GM12878 (cell line): ENCODE measurements around the gene ATP6V0D1. TPM values are rescaled to one million over a fixed set of nuclear protein-coding genes. Genes with fewer than 3 reads are reported as not detected.

Source experiments
- CBX3 ChIP-seq: fragments of 200-600 bp; sonication (generic); IDR thresholded peaks from 2 replicates; pipeline ENCODE4 v1.6.1; 2016; ENCODE audit warnings: low read depth, borderline replicate concordance
- CHD2 ChIP-seq: IDR thresholded peaks from 2 replicates; pipeline ENCODE4 v1.6.1; 2011; ENCODE audit warnings: low read depth, low read length, improper control_type of control experiment, borderline replicate concordance
- ESRRA ChIP-seq: IDR thresholded peaks from 2 replicates; pipeline ENCODE4 v1.6.1; 2012; ENCODE audit warnings: mild to moderate bottlenecking, low read length, improper control_type of control experiment
- JUNB ChIP-seq: IDR thresholded peaks from 2 replicates; pipeline ENCODE4 v1.6.1; 2016; ENCODE audit warnings: antibody characterized with exemption, mild to moderate bottlenecking
- JUND ChIP-seq: IDR thresholded peaks from 2 replicates; pipeline ENCODE4 v1.6.1; 2012; ENCODE audit warnings: low read depth, mild to moderate bottlenecking, low read length, improper control_type of control experiment, moderate library complexity
- LARP7 ChIP-seq: fragments of 450-650 bp; IDR thresholded peaks from 2 replicates; pipeline ENCODE4 v1.6.1; 2017; ENCODE audit warnings: mild to moderate bottlenecking
- MEF2B ChIP-seq: fragments of 450-650 bp; IDR thresholded peaks from 2 replicates; pipeline ENCODE4 v1.6.1; 2018; ENCODE audit warnings: mild to moderate bottlenecking, moderate library complexity; ENCODE audit not compliant: partially characterized antibody, poor library complexity, severe bottlenecking
- NKRF ChIP-seq: fragments of 450-650 bp; conservative IDR thresholded peaks from 2 replicates; pipeline ENCODE4 v1.6.1; 2017; ENCODE audit warnings: mild to moderate bottlenecking, moderate library complexity
- PBX3 ChIP-seq: IDR thresholded peaks from 2 replicates; pipeline ENCODE4 v1.6.1; 2011; ENCODE audit warnings: mild to moderate bottlenecking, low read depth, low read length, moderate library complexity; ENCODE audit not compliant: insufficient replicate concordance
- POLR2AphosphoS5 ChIP-seq: IDR thresholded peaks from 2 replicates; pipeline ENCODE4 v1.6.1; 2011; ENCODE audit warnings: mild to moderate bottlenecking, low read length, inconsistent platforms
- RAD21 ChIP-seq: IDR thresholded peaks from 2 replicates; pipeline ENCODE4 v1.6.1; 2011; ENCODE audit warnings: mild to moderate bottlenecking, low read depth, low read length, moderate library complexity; ENCODE audit not compliant: insufficient read depth
- REST ChIP-seq: IDR thresholded peaks from 2 replicates; pipeline ENCODE4 v1.6.1; 2012; ENCODE audit warnings: mild to moderate bottlenecking, low read depth, low read length
- RUNX3 ChIP-seq: IDR thresholded peaks from 2 replicates; pipeline ENCODE4 v1.6.1; 2012; ENCODE audit warnings: low read length, inconsistent platforms
- USF1 ChIP-seq: IDR thresholded peaks from 2 replicates; pipeline ENCODE4 v1.6.1; 2011; ENCODE audit warnings: borderline replicate concordance, low read depth, mild to moderate bottlenecking, moderate library complexity, mixed read lengths, low read length; ENCODE audit not compliant: insufficient read depth; ENCODE audit errors: extremely low read length
- WRNIP1 ChIP-seq: IDR thresholded peaks from 2 replicates; pipeline ENCODE4 v1.6.1; 2011; ENCODE audit warnings: low read depth, low read length, improper control_type of control experiment, borderline replicate concordance
- YY1 ChIP-seq: IDR thresholded peaks from 2 replicates; pipeline ENCODE4 v1.6.1; 2011; ENCODE audit warnings: low read depth, mild to moderate bottlenecking, low read length
- ZBTB11 ChIP-seq: fragments of 450-650 bp; formaldehyde crosslinking; IDR thresholded peaks from 2 replicates; pipeline ENCODE4 v1.5.0; 2022; ENCODE audit warnings: mild to moderate bottlenecking, missing genetic modification characterization
- polyA plus RNA-seq, 11 experiments: library from polyadenylated mRNA; depleted of rRNA in 4 of 11; unstranded in 6 of 11; stranded (reverse) in 5 of 11; fragments of >200 nt; fragmentation: Nextera tagmentation in 4 of 11; fragmentation: Illumina TruSeq in 1 of 11; extraction: Ambion mirVana in 4 of 11; extraction: Trizol in 1 of 11; gene quantifications; 1 replicate in 1 of 11; 2 replicates in 10 of 11; pipeline versions ENCODE4 v1.2.1 to v1.2.3, GENCODE V29; 2011 to 2016; ENCODE audit warnings: inconsistent platforms in 2 of 11, missing spikeins in 2 of 11, low read depth in 1 of 11
- total RNA-seq, 4 experiments: library from RNA; depleted of rRNA in 3 of 4; stranded (reverse); fragments of >200 nt in 3 of 4; fragmentation: Illumina TruSeq in 1 of 4; extraction: Trizol in 1 of 4; gene quantifications; 2 replicates each; pipeline versions ENCODE4 v1.2.1 to v1.2.3, GENCODE V29; 2013 to 2021

Gene ATP6V0D1
- total and polyA plus RNA-seq, 10 of the 15 experiments (the other 5 are each of a cell fraction or from before 2014, with no cell fraction given) = 28.1 to 141 (median 70.3) TPM

- TF ChIP-seq JUND (no peak), ZBTB11 (no peak), JUNB (no peak), MEF2B (no peak), PBX3 (no peak), USF1 (peak; percentile 100), YY1 (peak; percentile 68; the same call in 1 of the 2 replicates), RUNX3 (peak; percentile 71), LARP7 (peak; percentile 42; the same call in 1 of the 2 replicates), WRNIP1 (no peak), NKRF (peak; percentile 99), CBX3 (no peak), CHD2 (peak; percentile 20; the same call in 1 of the 2 replicates), ESRRA (no peak), REST (no peak), RAD21 (peak; percentile 81), POLR2AphosphoS5 (peak; percentile 73)
Measured at GRCh38 chr16:67480833-67481560, at the start of gene ATP6V0D1 (continued).
